ENCODE results near the gene SLX4IP. TPM values are rescaled to one million over a fixed set of nuclear protein-coding genes. Genes with fewer than 3 reads are reported as not detected.

SLX4IP gene
- total RNA-seq, 6 experiments from 2014 or later, result 4.1 to 4.8 (median 4.5) TPM

GRCh38 chr20:10591946-10592521, 156.9 kb downstream of the SLX4IP start:
- Mint-ChIP-seq H3K9me3 (no peaks in the 10 kb centered on the region), H3K36me3 (ENCODE audit: low read depth) (peaks cover 6% of the 10 kb centered on the region; the same call in 1 of the 2 replicates), H3K27me3 (ENCODE audit: insufficient read depth) (no peaks in the 10 kb centered on the region), H3K4me3 (peak overlapping the region; percentile 70), H3K27ac (peak overlapping the region; percentile 78), H3K4me1 (ENCODE audit: low read depth) (peaks cover 57% of the 10 kb centered on the region)
- TF ChIP-seq CTCF (IDR thresholded peaks at IDR 0.05), result no peak
- DNase-seq, result no peak

GRCh38 chr20:10594296-10594868, 159.3 kb downstream of the SLX4IP start:
- H3K4me3 Mint-ChIP-seq, result no peak overlapping the region
- peaks cover 80% of the 10 kb centered on the region for H3K4me1 Mint-ChIP-seq (ENCODE audit: low read depth)
- no peaks in the 10 kb centered on the region for H3K27me3 Mint-ChIP-seq (ENCODE audit: insufficient read depth)
- DNase-seq, result no peak
- H3K27ac Mint-ChIP-seq, result no peak overlapping the region; the same call in 1 of the 2 replicates
- peaks cover 11% of the 10 kb centered on the region; the same call in 1 of the 2 replicates for H3K36me3 Mint-ChIP-seq (ENCODE audit: low read depth)
- TF ChIP-seq CTCF (IDR thresholded peaks at IDR 0.05), result no peak
- no peaks in the 10 kb centered on the region for H3K9me3 Mint-ChIP-seq

GRCh38 chr20:10595266-10595665, 160.2 kb downstream of the SLX4IP start:
- Mint-ChIP-seq H3K27me3 (ENCODE audit: insufficient read depth) (no peaks in the 10 kb centered on the region), H3K36me3 (ENCODE audit: low read depth) (peaks cover 11% of the 10 kb centered on the region; the same call in 1 of the 2 replicates), H3K27ac (no peak overlapping the region), H3K4me1 (ENCODE audit: low read depth) (peaks cover 80% of the 10 kb centered on the region), H3K4me3 (no peak overlapping the region), H3K9me3 (no peaks in the 10 kb centered on the region)
- TF ChIP-seq CTCF (IDR thresholded peaks at IDR 0.05), result no peak; the same call in 1 of the 2 replicates
- no peak for DNase-seq

GRCh38 chr20:10595985-10596384, 160.9 kb downstream of the SLX4IP start:
- H3K27me3 Mint-ChIP-seq (ENCODE audit: insufficient read depth), result no peaks in the 10 kb centered on the region
- peaks cover 76% of the 10 kb centered on the region for H3K4me1 Mint-ChIP-seq (ENCODE audit: low read depth)
- DNase-seq, result no peak
- H3K9me3 Mint-ChIP-seq, result no peaks in the 10 kb centered on the region
- peak overlapping the region; percentile 16; the same call in 1 of the 2 replicates for H3K27ac Mint-ChIP-seq
- H3K4me3 Mint-ChIP-seq, result no peak overlapping the region
- peaks cover 11% of the 10 kb centered on the region; the same call in 1 of the 2 replicates for H3K36me3 Mint-ChIP-seq (ENCODE audit: low read depth)
- no peak for TF ChIP-seq CTCF (IDR thresholded peaks at IDR 0.05)

GRCh38 chr20:10596710-10597121, 161.6 kb downstream of the SLX4IP start:
- peaks cover 18% of the 10 kb centered on the region; the same call in 1 of the 2 replicates for H3K36me3 Mint-ChIP-seq (ENCODE audit: low read depth)
- peaks cover 68% of the 10 kb centered on the region for H3K4me1 Mint-ChIP-seq (ENCODE audit: low read depth)
- peak overlapping the region; percentile 81 for H3K4me3 Mint-ChIP-seq
- no peaks in the 10 kb centered on the region for H3K27me3 Mint-ChIP-seq (ENCODE audit: insufficient read depth)
- H3K27ac Mint-ChIP-seq, result peak overlapping the region; percentile 84
- no peak for TF ChIP-seq CTCF (IDR thresholded peaks at IDR 0.05)
- no peaks in the 10 kb centered on the region for H3K9me3 Mint-ChIP-seq
- DNase-seq, result peak; percentile 77

Measured in HFFc6 (cell line).